GM12878 (cell line): ENCODE measurements around the gene ATG3. TPM values are rescaled to one million over a fixed set of nuclear protein-coding genes. Genes with fewer than 3 reads are reported as not detected.

Experiments
- DPF2 ChIP-seq: fragments of 450-650 bp; IDR thresholded peaks from 2 replicates; pipeline ENCODE4 v1.6.1; 2017; ENCODE audit warnings: mild to moderate bottlenecking
- EED ChIP-seq: sonication (generic); IDR thresholded peaks from 2 replicates; pipeline ENCODE4 v1.6.1; 2016; ENCODE audit warnings: antibody characterized with exemption, low read depth
- FOXK2 ChIP-seq: fragments of 450-650 bp; IDR thresholded peaks from 2 replicates; pipeline ENCODE4 v1.6.1; 2017; ENCODE audit warnings: mild to moderate bottlenecking, moderate library complexity
- GABPA ChIP-seq: IDR thresholded peaks from 2 replicates; pipeline ENCODE4 v1.6.1; 2014; ENCODE audit warnings: antibody characterized with exemption, low read depth, mild to moderate bottlenecking, inconsistent platforms
- HCFC1 ChIP-seq: fragments of 150-350 bp; IDR thresholded peaks from 2 replicates; pipeline ENCODE4 v1.6.1; 2014; ENCODE audit warnings: low read length
- MYB ChIP-seq: fragments of 150-350 bp; IDR thresholded peaks from 2 replicates; pipeline ENCODE4 v1.6.1; 2014; ENCODE audit warnings: mild to moderate bottlenecking, low read depth, low read length, borderline replicate concordance
- SMAD1 ChIP-seq: fragments of 450-650 bp; IDR thresholded peaks from 2 replicates; pipeline ENCODE4 v1.6.1; 2018; ENCODE audit warnings: mild to moderate bottlenecking, low read depth; ENCODE audit not compliant: partially characterized antibody
- SMARCA5 ChIP-seq: fragments of 450-650 bp; IDR thresholded peaks from 2 replicates; pipeline ENCODE4 v1.6.1; 2017; ENCODE audit warnings: mild to moderate bottlenecking
- YY1 ChIP-seq: IDR thresholded peaks from 2 replicates; pipeline ENCODE4 v1.6.1; 2011; ENCODE audit warnings: low read depth, mild to moderate bottlenecking, low read length
- ZNF384 ChIP-seq: IDR thresholded peaks from 2 replicates; pipeline ENCODE4 v1.6.1; 2012; ENCODE audit warnings: low read depth, mild to moderate bottlenecking, low read length, improper control_type of control experiment, borderline replicate concordance
- polyA plus RNA-seq, 11 experiments: library from polyadenylated mRNA; depleted of rRNA in 4 of 11; unstranded in 6 of 11; stranded (reverse) in 5 of 11; fragments of >200 nt; fragmentation: Nextera tagmentation in 4 of 11; fragmentation: Illumina TruSeq in 1 of 11; extraction: Ambion mirVana in 4 of 11; extraction: Trizol in 1 of 11; gene quantifications; 1 replicate in 1 of 11; 2 replicates in 10 of 11; pipeline versions ENCODE4 v1.2.1 to v1.2.3, GENCODE V29; 2011 to 2016; ENCODE audit warnings: inconsistent platforms in 2 of 11, missing spikeins in 2 of 11, low read depth in 1 of 11
- total RNA-seq, 4 experiments: library from RNA; depleted of rRNA in 3 of 4; stranded (reverse); fragments of >200 nt in 3 of 4; fragmentation: Illumina TruSeq in 1 of 4; extraction: Trizol in 1 of 4; gene quantifications; 2 replicates each; pipeline versions ENCODE4 v1.2.1 to v1.2.3, GENCODE V29; 2013 to 2021
- TF ChIP-seq, protein P1 (sequence below): IDR thresholded peaks from 2 replicates; pipeline ENCODE4 v1.6.1; 2012; ENCODE audit warnings: mild to moderate bottlenecking, low read depth, low read length
- TF ChIP-seq, protein P2 (sequence below), 3 experiments: IDR thresholded peaks in 2 of 3; conservative IDR thresholded peaks in 1 of 3; 2 replicates each; pipeline ENCODE4 v1.5.1; 2011; ENCODE audit warnings: low read depth in 3 of 3, low read length in 3 of 3, mild to moderate bottlenecking in 3 of 3, control low read depth in 2 of 3, moderate library complexity in 2 of 3, inconsistent platforms in 1 of 3, mixed read lengths in 1 of 3; ENCODE audit not compliant: control insufficient read depth in 2 of 3, insufficient read depth in 1 of 3; ENCODE audit errors: extremely low read depth in 1 of 3
- TF ChIP-seq, protein P3 (sequence below): fragments of 450-650 bp; IDR thresholded peaks from 2 replicates; pipeline ENCODE4 v1.6.1; 2017; ENCODE audit warnings: mild to moderate bottlenecking, low read depth, inconsistent platforms; ENCODE audit not compliant: poor library complexity, severe bottlenecking
- TF ChIP-seq, protein P4 (sequence below): IDR thresholded peaks from 2 replicates; pipeline ENCODE4 v1.6.1; 2011; ENCODE audit warnings: borderline replicate concordance, low read depth, mild to moderate bottlenecking, moderate library complexity, mixed read lengths, low read length; ENCODE audit not compliant: insufficient read depth; ENCODE audit errors: extremely low read length
- TF ChIP-seq, protein P5 (sequence below): IDR thresholded peaks from 2 replicates; pipeline ENCODE4 v1.6.1; 2012; ENCODE audit warnings: low read depth, low read length, improper control_type of control experiment
- TF ChIP-seq, protein P6 (sequence below): IDR thresholded peaks from 2 replicates; pipeline ENCODE4 v1.6.1; 2011; ENCODE audit warnings: low read depth, mild to moderate bottlenecking, low read length, moderate library complexity, borderline replicate concordance; ENCODE audit errors: extremely low read depth

ATG3 gene
- total and polyA plus RNA-seq, 10 of the 15 experiments (the other 5 are each of a cell fraction or from before 2014, with no cell fraction given): 49.8 to 97.0 (median 63.6) TPM

DNA sequence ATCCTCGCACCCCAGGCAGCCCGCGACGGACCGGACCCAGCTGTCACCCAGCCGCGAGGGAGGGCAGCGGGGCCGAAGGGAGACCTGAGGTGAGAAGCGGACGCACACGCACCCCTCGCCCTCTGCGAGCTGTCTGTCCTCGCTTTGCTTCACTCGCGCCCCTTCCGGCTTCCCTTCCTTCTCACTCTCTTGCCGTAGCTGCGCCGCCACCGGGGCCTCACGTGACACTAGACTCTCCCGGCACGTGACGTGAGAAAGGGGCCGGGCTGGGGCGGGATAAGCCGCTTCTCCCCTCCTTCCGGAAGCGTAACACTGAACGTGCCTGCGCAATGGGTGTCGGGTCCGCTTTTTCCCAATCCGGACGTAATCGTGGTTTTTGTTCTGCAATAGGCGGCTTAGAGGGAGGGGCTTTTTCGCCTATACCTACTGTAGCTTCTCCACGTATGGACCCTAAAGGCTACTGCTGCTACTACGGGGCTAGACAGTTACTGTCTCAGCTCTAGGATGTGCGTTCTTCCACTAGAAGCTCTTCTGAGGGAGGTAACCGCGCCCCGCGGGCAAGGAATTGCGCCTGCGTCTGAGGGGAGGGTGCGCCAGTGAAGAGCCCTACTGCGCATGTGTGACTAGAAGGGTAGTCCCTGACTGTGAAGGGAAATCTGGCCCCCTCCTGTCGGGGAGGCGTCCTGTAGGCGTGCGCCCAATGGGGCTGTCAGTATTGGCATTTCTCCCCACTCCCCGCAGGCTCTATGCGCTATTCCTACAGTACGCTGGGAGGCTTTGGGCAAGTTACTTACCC lies at the start of gene ATG3, which contains the start of gene SLC35A5 (continued):
- peak; percentile 68 for TF ChIP-seq YY1
- peak; percentile 45; the same call in 1 of the 2 replicates for TF ChIP-seq SMARCA5
- TF ChIP-seq, protein P1, sequence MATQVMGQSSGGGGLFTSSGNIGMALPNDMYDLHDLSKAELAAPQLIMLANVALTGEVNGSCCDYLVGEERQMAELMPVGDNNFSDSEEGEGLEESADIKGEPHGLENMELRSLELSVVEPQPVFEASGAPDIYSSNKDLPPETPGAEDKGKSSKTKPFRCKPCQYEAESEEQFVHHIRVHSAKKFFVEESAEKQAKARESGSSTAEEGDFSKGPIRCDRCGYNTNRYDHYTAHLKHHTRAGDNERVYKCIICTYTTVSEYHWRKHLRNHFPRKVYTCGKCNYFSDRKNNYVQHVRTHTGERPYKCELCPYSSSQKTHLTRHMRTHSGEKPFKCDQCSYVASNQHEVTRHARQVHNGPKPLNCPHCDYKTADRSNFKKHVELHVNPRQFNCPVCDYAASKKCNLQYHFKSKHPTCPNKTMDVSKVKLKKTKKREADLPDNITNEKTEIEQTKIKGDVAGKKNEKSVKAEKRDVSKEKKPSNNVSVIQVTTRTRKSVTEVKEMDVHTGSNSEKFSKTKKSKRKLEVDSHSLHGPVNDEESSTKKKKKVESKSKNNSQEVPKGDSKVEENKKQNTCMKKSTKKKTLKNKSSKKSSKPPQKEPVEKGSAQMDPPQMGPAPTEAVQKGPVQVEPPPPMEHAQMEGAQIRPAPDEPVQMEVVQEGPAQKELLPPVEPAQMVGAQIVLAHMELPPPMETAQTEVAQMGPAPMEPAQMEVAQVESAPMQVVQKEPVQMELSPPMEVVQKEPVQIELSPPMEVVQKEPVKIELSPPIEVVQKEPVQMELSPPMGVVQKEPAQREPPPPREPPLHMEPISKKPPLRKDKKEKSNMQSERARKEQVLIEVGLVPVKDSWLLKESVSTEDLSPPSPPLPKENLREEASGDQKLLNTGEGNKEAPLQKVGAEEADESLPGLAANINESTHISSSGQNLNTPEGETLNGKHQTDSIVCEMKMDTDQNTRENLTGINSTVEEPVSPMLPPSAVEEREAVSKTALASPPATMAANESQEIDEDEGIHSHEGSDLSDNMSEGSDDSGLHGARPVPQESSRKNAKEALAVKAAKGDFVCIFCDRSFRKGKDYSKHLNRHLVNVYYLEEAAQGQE: no peak; the same call in 1 of the 2 replicates
- TF ChIP-seq ZNF384: no peak
- TF ChIP-seq, protein P2, sequence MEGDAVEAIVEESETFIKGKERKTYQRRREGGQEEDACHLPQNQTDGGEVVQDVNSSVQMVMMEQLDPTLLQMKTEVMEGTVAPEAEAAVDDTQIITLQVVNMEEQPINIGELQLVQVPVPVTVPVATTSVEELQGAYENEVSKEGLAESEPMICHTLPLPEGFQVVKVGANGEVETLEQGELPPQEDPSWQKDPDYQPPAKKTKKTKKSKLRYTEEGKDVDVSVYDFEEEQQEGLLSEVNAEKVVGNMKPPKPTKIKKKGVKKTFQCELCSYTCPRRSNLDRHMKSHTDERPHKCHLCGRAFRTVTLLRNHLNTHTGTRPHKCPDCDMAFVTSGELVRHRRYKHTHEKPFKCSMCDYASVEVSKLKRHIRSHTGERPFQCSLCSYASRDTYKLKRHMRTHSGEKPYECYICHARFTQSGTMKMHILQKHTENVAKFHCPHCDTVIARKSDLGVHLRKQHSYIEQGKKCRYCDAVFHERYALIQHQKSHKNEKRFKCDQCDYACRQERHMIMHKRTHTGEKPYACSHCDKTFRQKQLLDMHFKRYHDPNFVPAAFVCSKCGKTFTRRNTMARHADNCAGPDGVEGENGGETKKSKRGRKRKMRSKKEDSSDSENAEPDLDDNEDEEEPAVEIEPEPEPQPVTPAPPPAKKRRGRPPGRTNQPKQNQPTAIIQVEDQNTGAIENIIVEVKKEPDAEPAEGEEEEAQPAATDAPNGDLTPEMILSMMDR (IDR thresholded peaks at IDR 0.05 in 2 of 3, conservative IDR thresholded peaks at IDR 0.05 in 1 of 3; ENCODE audit: control insufficient read depth in 2 of 3, extremely low read depth in 1 of 3, insufficient read depth in 1 of 3, low read depth in 3 of 3, low read length in 3 of 3): 0 out of 6 replicates have a peak, but pooled peaks of 2 of the 3 experiments have one; percentile 0 to 9
- TF ChIP-seq, protein P3, sequence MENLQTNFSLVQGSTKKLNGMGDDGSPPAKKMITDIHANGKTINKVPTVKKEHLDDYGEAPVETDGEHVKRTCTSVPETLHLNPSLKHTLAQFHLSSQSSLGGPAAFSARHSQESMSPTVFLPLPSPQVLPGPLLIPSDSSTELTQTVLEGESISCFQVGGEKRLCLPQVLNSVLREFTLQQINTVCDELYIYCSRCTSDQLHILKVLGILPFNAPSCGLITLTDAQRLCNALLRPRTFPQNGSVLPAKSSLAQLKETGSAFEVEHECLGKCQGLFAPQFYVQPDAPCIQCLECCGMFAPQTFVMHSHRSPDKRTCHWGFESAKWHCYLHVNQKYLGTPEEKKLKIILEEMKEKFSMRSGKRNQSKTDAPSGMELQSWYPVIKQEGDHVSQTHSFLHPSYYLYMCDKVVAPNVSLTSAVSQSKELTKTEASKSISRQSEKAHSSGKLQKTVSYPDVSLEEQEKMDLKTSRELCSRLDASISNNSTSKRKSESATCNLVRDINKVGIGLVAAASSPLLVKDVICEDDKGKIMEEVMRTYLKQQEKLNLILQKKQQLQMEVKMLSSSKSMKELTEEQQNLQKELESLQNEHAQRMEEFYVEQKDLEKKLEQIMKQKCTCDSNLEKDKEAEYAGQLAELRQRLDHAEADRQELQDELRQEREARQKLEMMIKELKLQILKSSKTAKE: peak; percentile 48
- TF ChIP-seq SMAD1: peak; percentile 75
- TF ChIP-seq, protein P4, sequence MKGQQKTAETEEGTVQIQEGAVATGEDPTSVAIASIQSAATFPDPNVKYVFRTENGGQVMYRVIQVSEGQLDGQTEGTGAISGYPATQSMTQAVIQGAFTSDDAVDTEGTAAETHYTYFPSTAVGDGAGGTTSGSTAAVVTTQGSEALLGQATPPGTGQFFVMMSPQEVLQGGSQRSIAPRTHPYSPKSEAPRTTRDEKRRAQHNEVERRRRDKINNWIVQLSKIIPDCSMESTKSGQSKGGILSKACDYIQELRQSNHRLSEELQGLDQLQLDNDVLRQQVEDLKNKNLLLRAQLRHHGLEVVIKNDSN: peak; percentile 99
- TF ChIP-seq GABPA: peak; percentile 63
- TF ChIP-seq DPF2: peak; percentile 79
- TF ChIP-seq MYB: no peak
- no peak for TF ChIP-seq FOXK2
- TF ChIP-seq, protein P5, sequence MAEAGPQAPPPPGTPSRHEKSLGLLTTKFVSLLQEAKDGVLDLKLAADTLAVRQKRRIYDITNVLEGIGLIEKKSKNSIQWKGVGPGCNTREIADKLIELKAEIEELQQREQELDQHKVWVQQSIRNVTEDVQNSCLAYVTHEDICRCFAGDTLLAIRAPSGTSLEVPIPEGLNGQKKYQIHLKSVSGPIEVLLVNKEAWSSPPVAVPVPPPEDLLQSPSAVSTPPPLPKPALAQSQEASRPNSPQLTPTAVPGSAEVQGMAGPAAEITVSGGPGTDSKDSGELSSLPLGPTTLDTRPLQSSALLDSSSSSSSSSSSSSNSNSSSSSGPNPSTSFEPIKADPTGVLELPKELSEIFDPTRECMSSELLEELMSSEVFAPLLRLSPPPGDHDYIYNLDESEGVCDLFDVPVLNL: 0 out of 2 replicates have a peak, but pooled peaks have one; percentile 4
- TF ChIP-seq, protein P6, sequence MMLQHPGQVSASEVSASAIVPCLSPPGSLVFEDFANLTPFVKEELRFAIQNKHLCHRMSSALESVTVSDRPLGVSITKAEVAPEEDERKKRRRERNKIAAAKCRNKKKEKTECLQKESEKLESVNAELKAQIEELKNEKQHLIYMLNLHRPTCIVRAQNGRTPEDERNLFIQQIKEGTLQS: peak; percentile 100
- TF ChIP-seq HCFC1: peak; percentile 77
- peak; percentile 46 for TF ChIP-seq EED
